GM12878 (cell line): ENCODE data around the gene HRH3. TPM values are rescaled to one million over a fixed set of nuclear protein-coding genes. Genes with fewer than 3 reads are reported as not detected.

Source experiments
- ATAC-seq: fragments of 200-7000 bp; cut with Tn5 transposase; 3 replicates; pipeline ENCODE4 v1.9.1; 2020; ENCODE audit warnings: mild to moderate bottlenecking, moderate library complexity
- BruUV-seq: library from RNA; stranded (reverse); fragments of 400-500 nt; replicated peaks from 2 replicates; lab custom pipeline; 2021; lab: Mats Ljungman, UMichigan
- CTCF ChIA-PET: fragments of 300-600 bp; sonication (Branson Sonifier 250); formaldehyde crosslinking; extraction: SDS; loops from one replicate; lab custom pipeline; 2021; ENCODE audit warnings: inconsistent platforms; lab: Yijun Ruan, JAX
- POLR2A ChIA-PET: fragments of 350-600 bp; formaldehyde crosslinking; extraction: SDS; loops from one replicate; lab custom pipeline; 2021; ENCODE audit warnings: inconsistent platforms; lab: Charles Lee
- RAD21 ChIA-PET: fragments of 300-600 bp; sonication (Branson Sonifier 250); formaldehyde crosslinking; loops from one replicate; lab custom pipeline; 2023; ENCODE audit warnings: antibody characterized with exemption; ENCODE audit not compliant: unreplicated experiment; lab: Charles Lee
- SMC1A ChIA-PET: fragments of 300-600 bp; sonication (Branson Sonifier 250); formaldehyde crosslinking; loops from one replicate; lab custom pipeline; 2023; ENCODE audit not compliant: unreplicated experiment, uncharacterized antibody; lab: Charles Lee
- DNase-seq: peaks from one replicate; pipeline ENCODE4 v3.0.0-alpha.2; 2011; ENCODE audit warnings: low read depth, low spot score
- FAIRE-seq: peaks from 3 replicates; lab custom pipeline; 2011; peaks lifted over from hg19 to GRCh38; lab: Jason Lieb, UNC
- H2AFZ ChIP-seq: 2 replicates; pipeline ENCODE4 v1.6.0; 2011; ENCODE audit warnings: low read depth, low read length, control low read depth; ENCODE audit not compliant: control insufficient read depth
- H3K27ac ChIP-seq: 2 replicates; pipeline ENCODE4 v1.5.1; 2011; ENCODE audit warnings: control low read depth; ENCODE audit not compliant: control insufficient read depth, insufficient read depth
- H3K27me3 ChIP-seq, 2 experiments: replicated peaks in 1 of 2; 2 replicates each; pipeline versions ENCODE4 v1.6.0 to v1.6.1; 2011; ENCODE audit warnings: low read length in 1 of 2; ENCODE audit not compliant: control insufficient read depth in 2 of 2, insufficient read depth in 2 of 2
- H3K36me3 ChIP-seq, 2 experiments: 2 replicates each; pipeline ENCODE4 v1.5.1; 2011; ENCODE audit warnings: low read length in 1 of 2; ENCODE audit not compliant: control insufficient read depth in 2 of 2, insufficient read depth in 2 of 2
- H3K4me1 ChIP-seq: 2 replicates; pipeline ENCODE4 v1.6.1; 2011; ENCODE audit warnings: mild to moderate bottlenecking, low read length, moderate library complexity, mixed read lengths; ENCODE audit not compliant: control insufficient read depth, insufficient read depth
- H3K4me2 ChIP-seq: 2 replicates; pipeline ENCODE4 v1.6.0; 2011; ENCODE audit warnings: control low read depth; ENCODE audit not compliant: control insufficient read depth, insufficient read depth
- H3K4me3 ChIP-seq: fragments of 200-600 bp; sonication (generic); 2 replicates; pipeline ENCODE4 v1.5.1; 2016
- H3K79me2 ChIP-seq: 2 replicates; pipeline ENCODE4 v1.6.0; 2011; ENCODE audit warnings: low read length; ENCODE audit not compliant: control insufficient read depth, insufficient read depth
- H3K9ac ChIP-seq: 2 replicates; pipeline ENCODE4 v1.8.0; 2011; ENCODE audit warnings: low read length, control low read depth, mixed read lengths; ENCODE audit not compliant: control insufficient read depth, insufficient read depth
- H3K9me3 ChIP-seq: replicated peaks from 3 replicates; pipeline ENCODE4 v1.5.1; 2011; ENCODE audit warnings: mild to moderate bottlenecking, low read length; ENCODE audit not compliant: control insufficient read depth, insufficient read depth
- H4K20me1 ChIP-seq: 2 replicates; pipeline ENCODE4 v1.6.0; 2011; ENCODE audit not compliant: control insufficient read depth, insufficient read depth
- ATF3 ChIP-seq: IDR thresholded peaks from 2 replicates; pipeline ENCODE4 v1.6.1; 2011; ENCODE audit warnings: low read depth, mild to moderate bottlenecking, low read length, moderate library complexity, borderline replicate concordance; ENCODE audit errors: extremely low read depth
- DPF2 ChIP-seq: fragments of 450-650 bp; IDR thresholded peaks from 2 replicates; pipeline ENCODE4 v1.6.1; 2017; ENCODE audit warnings: mild to moderate bottlenecking
- EP300 ChIP-seq, 2 experiments: fragments of 150-350 bp in 1 of 2; IDR thresholded peaks; 2 replicates each; pipeline ENCODE4 v1.6.1; 2011 to 2012; ENCODE audit warnings: low read depth in 2 of 2, low read length in 2 of 2, borderline replicate concordance in 1 of 2, improper control_type of control experiment in 1 of 2, inconsistent platforms in 1 of 2; ENCODE audit not compliant: control insufficient read depth in 1 of 2
- IRF4 ChIP-seq: IDR thresholded peaks from 2 replicates; pipeline ENCODE4 v1.6.1; 2011; ENCODE audit warnings: low read depth, low read length
- RELA ChIP-seq: fragments of 450-650 bp; IDR thresholded peaks from 2 replicates; pipeline ENCODE4 v1.8.0; 2014; ENCODE audit warnings: borderline replicate concordance; ENCODE audit not compliant: partially characterized antibody
- SREBF2 ChIP-seq: IDR thresholded peaks from 2 replicates; pipeline ENCODE4 v1.6.1; 2012; ENCODE audit warnings: mild to moderate bottlenecking, low read length
- ZBED1 ChIP-seq: IDR thresholded peaks from 2 replicates; pipeline ENCODE4 v1.6.1; 2016; ENCODE audit warnings: borderline replicate concordance
- ZNF592 ChIP-seq: fragments of 450-650 bp; IDR thresholded peaks from 2 replicates; pipeline ENCODE4 v1.6.1; 2017; ENCODE audit warnings: mild to moderate bottlenecking, moderate library complexity
- WGBS: methylation state at CpG from one replicate; pipeline ENCODE4 v1.1.6; 2016; ENCODE audit warnings: low lambda C conversion rate; ENCODE audit not compliant: insufficient replicate concordance, insufficient coverage; ENCODE audit errors: missing lambda C conversion rate; 5-methylcytosine and 5-hydroxymethylcytosine counted together
- in situ Hi-C: fragments of 300-500 bp; cut with MboI; formaldehyde crosslinking; loops from 9 replicates; pipeline ENCODE4 v1.14.3; 2018; ENCODE audit warnings: mixed read lengths
- intact Hi-C: fragments of 100-400 bp; cut with micrococcal nuclease; formaldehyde crosslinking; loops from one replicate; pipeline ENCODE4 v1.14.2; 2022; ENCODE audit not compliant: unreplicated experiment
- polyA plus RNA-seq, 11 experiments: library from polyadenylated mRNA; depleted of rRNA in 4 of 11; unstranded in 6 of 11; stranded (reverse) in 5 of 11; fragments of >200 nt; fragmentation: Nextera tagmentation in 4 of 11; fragmentation: Illumina TruSeq in 1 of 11; extraction: Ambion mirVana in 4 of 11; extraction: Trizol in 1 of 11; gene quantifications; 1 replicate in 1 of 11; 2 replicates in 10 of 11; pipeline versions ENCODE4 v1.2.1 to v1.2.3, GENCODE V29; 2011 to 2016; ENCODE audit warnings: inconsistent platforms in 2 of 11, missing spikeins in 2 of 11, low read depth in 1 of 11
- total RNA-seq, 4 experiments: library from RNA; depleted of rRNA in 3 of 4; stranded (reverse); fragments of >200 nt in 3 of 4; fragmentation: Illumina TruSeq in 1 of 4; extraction: Trizol in 1 of 4; gene quantifications; 2 replicates each; pipeline versions ENCODE4 v1.2.1 to v1.2.3, GENCODE V29; 2013 to 2021
- TF ChIP-seq, protein P1 (sequence below): fragments of 450-650 bp; IDR thresholded peaks from 2 replicates; pipeline ENCODE4 v1.6.1; 2014; ENCODE audit warnings: mild to moderate bottlenecking

Gene HRH3
- total and polyA plus RNA-seq, 10 of the 15 experiments (the other 5 are each of a cell fraction or from before 2014, with no cell fraction given): not detected

GRCh38 chr20:62222266-62222850 is 2.3 kb upstream of the HRH3 start:
- Histone ChIP-seq H3K4me3 (no peak overlapping the region), H3K9ac (no peak overlapping the region), H3K9me3 (no peaks in the 10 kb centered on the region), H2AFZ (no peak overlapping the region), H3K27me3 (peaks cover 1 to 10% of the 10 kb centered on the region in 2 experiments; a peak in 3 of 4 replicates), H3K36me3 (no peaks in the 10 kb centered on the region), H3K4me1 (no peaks in the 10 kb centered on the region), H4K20me1 (no peaks in the 10 kb centered on the region; the same call in 1 of the 2 replicates), H3K79me2 (no peaks in the 10 kb centered on the region), H3K27ac (no peak overlapping the region), H3K4me2 (no peak overlapping the region)
- DNase-seq: no peak
- 47% methylated on average over 18 of the region's 18 CpGs for WGBS
- in situ Hi-C loops (no loop called here), intact Hi-C loops (no loop called here)
- TF ChIP-seq RELA (no peak), ATF3 (no peak)
- no peak for ATAC-seq
- ChIA-PET POLR2A (no interaction called here), SMC1A (no interaction called here), CTCF (no interaction called here), RAD21 (no interaction called here)
- no TSS peak for BruUV-seq
- FAIRE-seq: no peak

DNA sequence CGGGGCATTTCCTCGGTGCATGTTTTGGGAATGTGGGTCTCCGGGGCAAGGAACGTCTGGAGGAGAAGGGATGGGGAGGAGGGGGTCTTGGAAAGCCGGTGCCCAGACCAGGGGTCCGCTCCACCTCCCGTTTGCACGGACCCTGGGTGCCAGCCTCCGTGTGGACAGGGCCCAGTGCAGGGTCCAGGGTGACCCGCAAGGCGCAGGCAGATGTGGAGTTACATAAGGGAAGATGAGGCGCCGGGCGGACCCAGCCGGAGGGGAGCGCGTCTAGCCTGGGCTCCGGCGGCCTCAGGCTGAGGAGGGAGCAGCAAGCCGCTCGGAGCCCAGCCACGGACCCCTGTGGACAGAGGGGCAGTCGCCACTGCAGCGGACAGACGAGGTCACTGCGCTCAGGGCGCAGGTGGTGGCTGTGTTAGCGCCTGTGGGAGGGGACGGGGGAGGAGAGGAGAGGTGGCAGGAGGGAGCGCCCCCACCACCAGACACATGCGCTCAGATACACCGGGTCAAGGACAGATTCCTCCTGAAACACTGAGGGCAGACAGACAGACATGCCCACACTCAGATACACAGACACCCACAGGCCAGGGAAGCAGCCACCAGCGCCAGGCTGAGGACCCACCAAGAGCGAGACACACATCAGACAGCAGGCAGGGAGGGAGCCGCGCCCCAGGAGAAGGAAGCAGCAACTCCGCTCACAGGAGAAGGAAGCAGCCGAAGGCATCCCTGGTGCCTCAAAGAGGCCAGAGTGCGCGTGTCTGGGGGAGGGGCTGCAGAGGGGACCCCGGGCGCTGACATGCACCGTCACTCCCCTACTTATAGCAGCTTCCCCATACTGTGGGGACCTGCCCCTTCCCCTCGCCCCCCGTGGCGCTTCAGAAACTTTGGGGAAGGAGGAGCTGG is 839 bp upstream of the HRH3 start:
- DNase-seq (no peak), ATAC-seq (no peak), FAIRE-seq (no peak)
- ChIA-PET CTCF (no interaction called here), SMC1A (no interaction called here), POLR2A (no interaction called here), RAD21 (no interaction called here)
- H3K9ac ChIP-seq: no peak overlapping the region
- no peak overlapping the region for H3K4me2 ChIP-seq
- no peaks in the 10 kb centered on the region for H3K4me1 ChIP-seq
- intact Hi-C loops: no loop called here
- in situ Hi-C loops: no loop called here
- H3K79me2 ChIP-seq: no peaks in the 10 kb centered on the region
- BruUV-seq: no TSS peak
- H3K9me3 ChIP-seq: no peaks in the 10 kb centered on the region
- no peaks in the 10 kb centered on the region for H3K36me3 ChIP-seq
- no peak overlapping the region for H3K4me3 ChIP-seq
- no peak overlapping the region for H3K27ac ChIP-seq
- no peaks in the 10 kb centered on the region; the same call in 1 of the 2 replicates for H4K20me1 ChIP-seq
- H2AFZ ChIP-seq: no peak overlapping the region
- 22% methylated on average over 45 of the region's 46 CpGs for WGBS
- H3K27me3 ChIP-seq: peaks cover 1 to 10% of the 10 kb centered on the region in 2 experiments; a peak in 3 of 4 replicates
- TF ChIP-seq, protein P1, sequence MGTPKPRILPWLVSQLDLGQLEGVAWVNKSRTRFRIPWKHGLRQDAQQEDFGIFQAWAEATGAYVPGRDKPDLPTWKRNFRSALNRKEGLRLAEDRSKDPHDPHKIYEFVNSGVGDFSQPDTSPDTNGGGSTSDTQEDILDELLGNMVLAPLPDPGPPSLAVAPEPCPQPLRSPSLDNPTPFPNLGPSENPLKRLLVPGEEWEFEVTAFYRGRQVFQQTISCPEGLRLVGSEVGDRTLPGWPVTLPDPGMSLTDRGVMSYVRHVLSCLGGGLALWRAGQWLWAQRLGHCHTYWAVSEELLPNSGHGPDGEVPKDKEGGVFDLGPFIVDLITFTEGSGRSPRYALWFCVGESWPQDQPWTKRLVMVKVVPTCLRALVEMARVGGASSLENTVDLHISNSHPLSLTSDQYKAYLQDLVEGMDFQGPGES: no peak
- TF ChIP-seq ZNF592 (no peak), DPF2 (no peak), SREBF2 (no peak), EP300 (IDR thresholded peaks at IDR 0.05; ENCODE audit: borderline replicate concordance in 1 of 2, control insufficient read depth in 1 of 2, low read depth in 2 of 2, low read length in 2 of 2) (no peak), ZBED1 (no peak), IRF4 (no peak)
